GM12875 (cell line): ENCODE results near the gene COG2.

Experiments used
- H3K4me3 ChIP-seq: one replicate; pipeline ENCODE4 v1.5.1; 2011; ENCODE audit warnings: low read depth, low read length, control low read depth
- CTCF ChIP-seq: IDR thresholded peaks from 2 replicates; pipeline ENCODE4 v1.5.1; 2011; ENCODE audit warnings: low read depth, mild to moderate bottlenecking, control low read depth, inconsistent platforms, low read length, moderate library complexity, borderline replicate concordance; ENCODE audit not compliant: insufficient read depth

COG2 gene

GRCh38 chr1:230674581-230674980, 32.3 kb downstream of the COG2 start:
- H3K4me3 ChIP-seq = no peak overlapping the region
- TF ChIP-seq CTCF = no peak

- TF ChIP-seq CTCF = no peak
- no peak overlapping the region for H3K4me3 ChIP-seq
Measured at GRCh38 chr1:230677200-230677599, 34.9 kb downstream of the COG2 start.

GRCh38 chr1:230679192-230679591, 36.9 kb downstream of the COG2 start:
- no peak overlapping the region for H3K4me3 ChIP-seq
- no peak for TF ChIP-seq CTCF

- TF ChIP-seq CTCF = no peak
- H3K4me3 ChIP-seq = no peak overlapping the region
Measured at GRCh38 chr1:230679825-230680224, 37.5 kb downstream of the COG2 start.

GRCh38 chr1:230680300-230681025, 38.2 kb downstream of the COG2 start:
- no peak for TF ChIP-seq CTCF
- no peak overlapping the region for H3K4me3 ChIP-seq

- no peak for TF ChIP-seq CTCF
- no peak overlapping the region for H3K4me3 ChIP-seq
Measured at GRCh38 chr1:230681599-230681998, 39.3 kb downstream of the COG2 start.

GRCh38 chr1:230682274-230682673, 40.0 kb downstream of the COG2 start:
- TF ChIP-seq CTCF = no peak
- no peak overlapping the region for H3K4me3 ChIP-seq
